Keratinocyte (primary cell): Measurements from ENCODE around the gene ACOT7. TPM values are rescaled to one million over a fixed set of nuclear protein-coding genes. Genes with fewer than 3 reads are reported as not detected.

Source experiments
- DNase-seq: peaks from one replicate; pipeline ENCODE4 v3.0.0-alpha.2; 2011; ENCODE audit warnings: low read depth, missing footprints, low spot score
- FAIRE-seq: peaks from 2 replicates; lab custom pipeline; 2011; peaks lifted over from hg19 to GRCh38; lab: Jason Lieb, UNC
- H2AFZ ChIP-seq: 2 replicates; pipeline ENCODE4 v1.6.0; 2012; ENCODE audit warnings: low read length, control low read depth, inconsistent platforms; ENCODE audit not compliant: control insufficient read depth
- H3K27ac ChIP-seq: 2 replicates; pipeline ENCODE4 v1.5.1; 2011; ENCODE audit warnings: low read length; ENCODE audit not compliant: control insufficient read depth, insufficient read depth
- H3K27me3 ChIP-seq: 3 replicates; pipeline ENCODE4 v1.6.0; 2011; ENCODE audit warnings: low read length; ENCODE audit not compliant: control insufficient read depth, insufficient read depth; ENCODE audit errors: extremely low read depth
- H3K36me3 ChIP-seq, 2 experiments: 2 replicates in 1 of 2; 3 replicates in 1 of 2; pipeline ENCODE4 v1.5.1; 2011; ENCODE audit warnings: low read length in 2 of 2, mild to moderate bottlenecking in 1 of 2; ENCODE audit not compliant: control insufficient read depth in 2 of 2, insufficient read depth in 2 of 2; ENCODE audit errors: extremely low read depth in 1 of 2
- H3K4me1 ChIP-seq: 3 replicates; pipeline ENCODE4 v1.5.1; 2011; ENCODE audit warnings: low read length; ENCODE audit not compliant: control insufficient read depth, insufficient read depth; ENCODE audit errors: extremely low read depth
- H3K4me2 ChIP-seq: 3 replicates; pipeline ENCODE4 v1.6.0; 2011; ENCODE audit warnings: low read depth, low read length; ENCODE audit not compliant: control insufficient read depth, insufficient read depth; ENCODE audit errors: extremely low read depth
- H3K4me3 ChIP-seq, 3 experiments: fragments of 200-600 bp in 1 of 3; sonication (generic) in 1 of 3; 2 replicates in 2 of 3; 3 replicates in 1 of 3; pipeline ENCODE4 v1.5.1; 2011 to 2016; ENCODE audit warnings: low read length in 3 of 3, mild to moderate bottlenecking in 3 of 3, control low read depth in 2 of 3, inconsistent platforms in 1 of 3, low read depth in 1 of 3, mixed read lengths in 1 of 3, mixed run types in 1 of 3, moderate library complexity in 1 of 3; ENCODE audit not compliant: control insufficient read depth in 2 of 3, insufficient read depth in 2 of 3; ENCODE audit errors: extremely low read depth in 1 of 3
- H3K79me2 ChIP-seq: 2 replicates; pipeline ENCODE4 v1.6.0; 2012; ENCODE audit warnings: low read length; ENCODE audit not compliant: control insufficient read depth, insufficient read depth
- H3K9ac ChIP-seq: 3 replicates; pipeline ENCODE4 v1.6.0; 2011; ENCODE audit warnings: low read length; ENCODE audit not compliant: control insufficient read depth, insufficient read depth; ENCODE audit errors: extremely low read depth
- H3K9me1 ChIP-seq: 3 replicates; pipeline ENCODE4 v1.6.0; 2011; ENCODE audit warnings: low read length; ENCODE audit not compliant: control insufficient read depth, insufficient read depth; ENCODE audit errors: extremely low read depth
- H3K9me3 ChIP-seq: 2 replicates; pipeline ENCODE4 v1.5.1; 2012; ENCODE audit warnings: low read depth, low read length; ENCODE audit not compliant: control insufficient read depth
- H4K20me1 ChIP-seq: 3 replicates; pipeline ENCODE4 v1.6.0; 2011; ENCODE audit warnings: low read length; ENCODE audit not compliant: control insufficient read depth, insufficient read depth; ENCODE audit errors: extremely low read depth
- EZH2 ChIP-seq: IDR thresholded peaks from one replicate; pipeline ENCODE4 v1.6.1; 2012; ENCODE audit warnings: inconsistent platforms, mild to moderate bottlenecking, low read length, moderate library complexity
- dilution Hi-C: fragments of 300-500 bp; cut with MboI; formaldehyde crosslinking; loops from one replicate; pipeline ENCODE4 v1.7.0; 2020; ENCODE audit warnings: low sequenced_read_pairs; ENCODE audit not compliant: extremely low pct_ligation_motif_present
- polyA plus RNA-seq, 5 experiments: library from polyadenylated mRNA; depleted of rRNA in 3 of 5; stranded (reverse) in 3 of 5; stranded (forward) in 1 of 5; unstranded in 1 of 5; fragments of >200 nt; gene quantifications; 1 replicate in 1 of 5; 2 replicates in 3 of 5; 3 replicates in 1 of 5; pipeline versions ENCODE4 v1.2.1 to v1.2.3, GENCODE V29; 2011 to 2012; ENCODE audit warnings: missing spikeins in 2 of 5, low read depth in 1 of 5, low replicate concordance in 1 of 5
- TF ChIP-seq, protein P1 (sequence below), 3 experiments: IDR thresholded peaks in 1 of 3; conservative IDR thresholded peaks in 1 of 3; optimal IDR thresholded peaks in 1 of 3; 2 replicates in 2 of 3; 3 replicates in 1 of 3; pipeline versions ENCODE3 to v1.5.1; 2011; ENCODE audit warnings: low read length in 3 of 3, mild to moderate bottlenecking in 3 of 3, moderate library complexity in 2 of 3, control low read depth in 1 of 3, inconsistent platforms in 1 of 3; ENCODE audit not compliant: insufficient read depth in 2 of 3; ENCODE audit errors: extremely low read depth in 1 of 3

Gene ACOT7
- polyA plus RNA-seq, 1 donor (not counting 4 experiments of a cell fraction or from before 2014, with no cell fraction given) = 226 TPM

DNA sequence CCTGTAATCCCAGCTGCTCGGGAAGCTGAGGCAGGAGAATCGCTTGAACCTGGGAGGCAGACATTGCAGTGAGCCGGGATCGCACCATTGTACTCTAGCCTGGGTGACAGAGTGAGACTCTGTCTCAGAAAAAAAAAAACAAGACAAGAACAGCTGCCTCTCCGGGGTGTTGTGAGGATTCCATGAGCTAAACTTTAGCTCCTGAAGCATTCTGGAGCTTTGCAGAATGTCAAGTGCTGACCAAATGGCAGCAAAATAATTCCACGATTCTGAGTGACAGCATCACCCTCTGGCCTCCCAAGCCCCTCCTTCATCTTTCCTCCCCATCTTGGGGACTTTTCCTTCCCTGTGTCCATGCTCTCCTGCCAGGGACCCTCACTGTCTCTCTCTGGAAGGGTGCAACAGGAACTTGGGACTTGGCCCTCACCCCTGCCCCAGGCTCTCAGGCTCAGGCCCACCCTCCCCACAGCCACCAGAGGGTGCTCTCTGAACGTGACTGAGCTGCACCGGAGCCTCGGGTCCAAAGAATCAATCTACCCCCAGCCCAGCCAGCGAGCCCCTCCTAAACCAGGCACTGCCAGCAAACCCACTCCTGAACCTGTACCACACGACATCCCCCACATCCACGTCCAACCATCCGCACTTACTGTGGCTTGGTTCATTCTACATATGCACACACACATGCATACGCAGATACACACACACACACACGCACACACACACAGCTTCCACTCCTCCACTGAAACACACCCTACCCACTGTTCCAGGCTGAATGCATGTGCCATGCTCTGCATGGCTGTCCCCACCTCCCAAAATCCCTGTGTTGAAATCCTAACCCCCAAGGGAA, 45.7 kb downstream of the ACOT7 start:
- FAIRE-seq = peak; percentile 63
- peaks cover 2% of the 10 kb centered on the region for H3K9me1 ChIP-seq
- dilution Hi-C loops = no loop called here
- peaks cover 52% of the 10 kb centered on the region for H3K79me2 ChIP-seq
- H3K27me3 ChIP-seq = no peaks in the 10 kb centered on the region
- H2AFZ ChIP-seq = no peak overlapping the region
- peaks cover 14% of the 10 kb centered on the region for H4K20me1 ChIP-seq
- H3K4me1 ChIP-seq = peaks cover 58% of the 10 kb centered on the region
- H3K9me3 ChIP-seq = no peaks in the 10 kb centered on the region
- peak overlapping the region; percentile 3 for H3K9ac ChIP-seq
- no peak overlapping the region for H3K4me3 ChIP-seq
- TF ChIP-seq, protein P1, sequence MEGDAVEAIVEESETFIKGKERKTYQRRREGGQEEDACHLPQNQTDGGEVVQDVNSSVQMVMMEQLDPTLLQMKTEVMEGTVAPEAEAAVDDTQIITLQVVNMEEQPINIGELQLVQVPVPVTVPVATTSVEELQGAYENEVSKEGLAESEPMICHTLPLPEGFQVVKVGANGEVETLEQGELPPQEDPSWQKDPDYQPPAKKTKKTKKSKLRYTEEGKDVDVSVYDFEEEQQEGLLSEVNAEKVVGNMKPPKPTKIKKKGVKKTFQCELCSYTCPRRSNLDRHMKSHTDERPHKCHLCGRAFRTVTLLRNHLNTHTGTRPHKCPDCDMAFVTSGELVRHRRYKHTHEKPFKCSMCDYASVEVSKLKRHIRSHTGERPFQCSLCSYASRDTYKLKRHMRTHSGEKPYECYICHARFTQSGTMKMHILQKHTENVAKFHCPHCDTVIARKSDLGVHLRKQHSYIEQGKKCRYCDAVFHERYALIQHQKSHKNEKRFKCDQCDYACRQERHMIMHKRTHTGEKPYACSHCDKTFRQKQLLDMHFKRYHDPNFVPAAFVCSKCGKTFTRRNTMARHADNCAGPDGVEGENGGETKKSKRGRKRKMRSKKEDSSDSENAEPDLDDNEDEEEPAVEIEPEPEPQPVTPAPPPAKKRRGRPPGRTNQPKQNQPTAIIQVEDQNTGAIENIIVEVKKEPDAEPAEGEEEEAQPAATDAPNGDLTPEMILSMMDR (optimal IDR thresholded peaks at IDR 0.05 in 1 of 3, IDR thresholded peaks at IDR 0.05 in 1 of 3, conservative IDR thresholded peaks at IDR 0.05 in 1 of 3; ENCODE audit: extremely low read depth in 1 of 3, insufficient read depth in 2 of 3, low read length in 3 of 3) = peak in 2 of 3 experiments; percentile 64 to 82
- TF ChIP-seq EZH2 = no peak
- no peak overlapping the region for H3K27ac ChIP-seq
- H3K4me2 ChIP-seq = no peak overlapping the region
- no peak for DNase-seq
- H3K36me3 ChIP-seq = peaks cover 25 to 28% of the 10 kb centered on the region in 2 experiments

DNA sequence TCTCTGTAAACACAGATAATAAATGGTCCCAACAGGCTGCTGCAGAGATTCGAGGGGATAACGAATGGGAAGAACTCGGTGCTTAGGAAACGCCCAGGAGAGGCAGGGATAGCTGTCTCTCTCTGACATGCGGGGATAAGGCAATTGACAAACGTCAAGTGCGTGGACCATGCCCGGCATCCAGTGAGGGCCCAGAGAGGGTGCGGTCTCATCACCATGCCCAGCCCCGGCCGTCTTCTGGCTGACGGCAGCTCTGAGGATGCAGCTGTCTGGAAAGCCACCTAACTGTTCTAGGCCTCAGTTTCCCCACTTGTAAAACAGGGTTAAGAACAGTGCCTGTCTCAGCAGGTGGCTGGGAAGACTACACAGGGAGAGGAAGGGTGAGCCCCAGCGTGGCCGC, 48.1 kb downstream of the ACOT7 start:
- Histone ChIP-seq H3K4me1 (peaks cover 37% of the 10 kb centered on the region), H3K4me2 (no peak overlapping the region), H3K27me3 (no peaks in the 10 kb centered on the region), H3K9ac (no peak overlapping the region), H3K9me3 (no peaks in the 10 kb centered on the region), H3K4me3 (no peak overlapping the region), H3K9me1 (peaks cover 2% of the 10 kb centered on the region), H3K36me3 (peaks cover 25 to 28% of the 10 kb centered on the region in 2 experiments), H4K20me1 (peaks cover 12% of the 10 kb centered on the region), H3K79me2 (peaks cover 51% of the 10 kb centered on the region), H3K27ac (no peak overlapping the region), H2AFZ (no peak overlapping the region)
- dilution Hi-C loops = no loop called here
- no peak for DNase-seq
- TF ChIP-seq, protein P1 (optimal IDR thresholded peaks at IDR 0.05 in 1 of 3, IDR thresholded peaks at IDR 0.05 in 1 of 3, conservative IDR thresholded peaks at IDR 0.05 in 1 of 3; ENCODE audit: extremely low read depth in 1 of 3, insufficient read depth in 2 of 3, low read length in 3 of 3) = no peak
- FAIRE-seq = no peak
